GM12801 (cell line): ENCODE data around the gene ITGAD.

ENCODE experiments used
- CTCF ChIP-seq: IDR thresholded peaks from one replicate; pipeline ENCODE4 v1.5.1; 2011; ENCODE audit warnings: control low read depth; ENCODE audit not compliant: insufficient read length; ENCODE audit errors: extremely low read depth

The ITGAD gene

GRCh38 chr16:31455601-31456314 is 62.6 kb downstream of the ITGAD start:
- no peak for TF ChIP-seq CTCF

GRCh38 chr16:31456988-31457360 is 63.8 kb downstream of the ITGAD start:
- TF ChIP-seq CTCF: no peak

- no peak for TF ChIP-seq CTCF
Observed at GRCh38 chr16:31458073-31458843, 65.1 kb downstream of the ITGAD start.

- no peak for TF ChIP-seq CTCF
Observed at GRCh38 chr16:31458844-31459686, 65.9 kb downstream of the ITGAD start, which contains the start of gene ARMC5. Gene ARMC5, plus strand, starts transcription at chr16:31459501. Its CDS starts 24 bp downstream, at chr16:31459525.

- no peak for TF ChIP-seq CTCF
Observed at GRCh38 chr16:31459687-31460581, 66.8 kb downstream of the ITGAD start.

- TF ChIP-seq CTCF: no peak
Observed at GRCh38 chr16:31460582-31461002, 67.5 kb downstream of the ITGAD start.
